SK-N-MC (cell line): Measurements from ENCODE around the gene DLG2.

Experiments used
- EZH2 ChIP-seq: fragments of 200-600 bp; sonication (generic); IDR thresholded peaks from one replicate; pipeline ENCODE4 v1.6.1; 2017; ENCODE audit warnings: antibody characterized with exemption
- POLR2AphosphoS5 ChIP-seq: IDR thresholded peaks from 2 replicates; pipeline ENCODE4 v1.6.1; 2012; ENCODE audit warnings: mild to moderate bottlenecking, low read depth, low read length, borderline replicate concordance

DNA sequence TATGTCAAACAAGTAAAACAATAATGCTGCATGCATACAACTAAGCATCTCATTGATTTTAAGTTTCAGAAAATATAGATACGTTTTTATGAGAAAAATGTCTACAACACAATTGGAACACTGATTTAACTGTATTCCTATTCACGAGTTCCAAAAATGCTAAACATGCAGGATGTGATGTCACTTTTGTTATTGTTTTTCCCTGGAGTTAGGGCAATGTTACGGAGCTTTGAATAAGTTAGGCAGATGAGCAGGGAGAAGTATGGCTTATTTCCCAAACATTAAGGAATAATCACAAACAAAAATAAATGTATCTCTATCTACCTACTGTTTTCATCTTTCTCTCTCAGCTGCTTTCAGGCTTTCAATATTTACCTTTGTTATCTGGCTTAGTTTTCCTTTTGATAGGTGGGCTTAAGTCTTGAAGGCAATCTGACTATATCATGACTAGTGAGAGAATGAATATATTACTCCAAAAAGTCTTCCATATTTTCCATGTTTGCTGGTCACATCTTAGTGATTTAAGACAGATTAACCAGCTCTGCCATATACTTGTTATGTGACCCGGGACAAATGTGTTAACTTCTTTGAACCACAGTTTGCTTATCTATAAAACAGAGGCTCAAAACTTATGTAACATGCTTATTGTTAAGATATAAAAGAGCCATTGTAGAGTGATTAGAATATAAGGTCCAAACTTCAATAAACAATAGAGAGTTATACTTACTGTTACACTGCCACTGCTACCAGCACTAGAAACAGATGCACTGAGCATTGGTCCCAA lies 1486.6 kb downstream of the DLG2 start:
- TF ChIP-seq POLR2AphosphoS5 (no peak), EZH2 (no peak)
